ENCODE data around the gene VASH1.
A peak's percentile ranks its signal among the peaks of the same experiment; 100 is the strongest.

VASH1 gene

DNA sequence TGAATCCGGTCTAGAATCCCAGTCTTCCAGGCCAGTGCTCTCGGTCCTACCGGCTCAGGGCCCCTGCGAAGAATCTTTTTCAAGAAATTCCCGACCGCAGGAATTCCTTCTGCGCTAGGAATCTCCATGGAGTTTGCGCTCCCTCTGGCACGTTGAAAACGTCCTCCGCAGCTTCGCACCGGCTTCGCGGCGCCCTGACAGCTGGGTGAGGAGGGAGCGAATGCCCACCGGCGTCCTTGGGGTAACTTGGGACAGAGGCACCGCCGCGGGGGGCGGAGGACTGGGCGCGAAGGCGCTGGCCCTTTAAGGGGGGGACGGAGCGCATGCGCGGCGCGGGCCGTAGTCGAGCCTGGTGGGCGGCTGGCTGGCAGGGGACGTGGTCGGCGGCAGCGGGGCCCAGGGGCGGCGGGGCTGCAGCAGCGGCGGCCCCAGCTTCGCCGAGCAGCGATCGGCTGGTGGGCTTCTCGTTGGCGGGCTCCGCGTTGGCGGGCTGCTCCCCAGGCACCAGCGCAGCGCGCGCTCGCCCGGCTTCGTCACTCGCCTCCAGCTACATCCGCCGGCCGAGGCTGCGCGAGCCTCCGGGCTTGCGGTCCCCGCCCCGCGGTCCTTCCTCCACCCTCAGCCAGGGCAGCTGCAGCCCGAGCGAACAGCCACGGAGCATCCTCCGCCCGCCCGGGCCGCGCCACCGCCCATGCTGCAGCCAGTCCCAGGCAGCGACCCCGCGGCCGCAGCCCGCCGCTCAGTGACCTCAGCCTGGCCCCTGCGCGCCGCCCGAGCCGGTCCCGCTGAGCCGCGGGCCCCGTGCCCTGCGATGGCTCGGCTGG, at the start of gene VASH1:
Gene VASH1 (plus strand): TSS at position 333 of the 824 bp plus-strand sequence. CDS start 1,354 bp downstream, outside the sequence.
- CTCF ChIA-PET: no interaction called here
- Histone ChIP-seq H3K4me1 (ENCODE audit: control insufficient read depth, insufficient read depth, low read length) (peaks cover 4% of the 10 kb centered on the region; the same call in 1 of the 2 replicates), H3K36me3 (ENCODE audit: control insufficient read depth in 2 of 2, insufficient read depth in 1 of 2, low read length in 2 of 2) (no peaks in the 10 kb centered on the region), H3K4me3 (ENCODE audit: low read depth, low read length) (peak within 1 kb of the TSS; percentile 59), H3K27ac (ENCODE audit: extremely low read depth, low read depth, low read length) (peak within 1 kb of the TSS; percentile 47; the same call in 1 of the 2 replicates), H3K9me3 (ENCODE audit: control insufficient read depth, insufficient read depth, low read depth, low read length) (no peaks in the 10 kb centered on the region)
- POLR2A ChIA-PET: interaction anchor here (1.0 kb wide), 1 partner anchor 12 kb away, joined by 3 read pairs; no protein-coding TSS in a partner anchor
- TF ChIP-seq ZNF558 (tag by site-specific recombination; IDR thresholded peaks at IDR 0.05): no peak
- TF ChIP-seq ZBTB17 (tag by site-specific recombination; IDR thresholded peaks at IDR 0.05): no peak
- TF ChIP-seq ZNF24 (tag by site-specific recombination; IDR thresholded peaks at IDR 0.05): no peak
- peak; percentile 31; the same call in 1 of the 2 replicates for TF ChIP-seq ZNF335 (tag by site-specific recombination; conservative IDR thresholded peaks at IDR 0.05)
- TF ChIP-seq, protein P1, sequence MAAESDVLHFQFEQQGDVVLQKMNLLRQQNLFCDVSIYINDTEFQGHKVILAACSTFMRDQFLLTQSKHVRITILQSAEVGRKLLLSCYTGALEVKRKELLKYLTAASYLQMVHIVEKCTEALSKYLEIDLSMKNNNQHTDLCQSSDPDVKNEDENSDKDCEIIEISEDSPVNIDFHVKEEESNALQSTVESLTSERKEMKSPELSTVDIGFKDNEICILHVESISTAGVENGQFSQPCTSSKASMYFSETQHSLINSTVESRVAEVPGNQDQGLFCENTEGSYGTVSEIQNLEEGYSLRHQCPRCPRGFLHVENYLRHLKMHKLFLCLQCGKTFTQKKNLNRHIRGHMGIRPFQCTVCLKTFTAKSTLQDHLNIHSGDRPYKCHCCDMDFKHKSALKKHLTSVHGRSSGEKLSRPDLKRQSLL (tag by site-specific recombination; IDR thresholded peaks at IDR 0.05): no peak
- TF ChIP-seq ZNF792 (tag by site-specific recombination; IDR thresholded peaks at IDR 0.05): no peak
- TF ChIP-seq ZFP37 (tag by site-specific recombination; IDR thresholded peaks at IDR 0.05): no peak
- TF ChIP-seq ZNF112 (tag by site-specific recombination; IDR thresholded peaks at IDR 0.05): no peak
- TF ChIP-seq ZNF571 (tag by site-specific recombination; IDR thresholded peaks at IDR 0.05): no peak
- TF ChIP-seq, protein P2, sequence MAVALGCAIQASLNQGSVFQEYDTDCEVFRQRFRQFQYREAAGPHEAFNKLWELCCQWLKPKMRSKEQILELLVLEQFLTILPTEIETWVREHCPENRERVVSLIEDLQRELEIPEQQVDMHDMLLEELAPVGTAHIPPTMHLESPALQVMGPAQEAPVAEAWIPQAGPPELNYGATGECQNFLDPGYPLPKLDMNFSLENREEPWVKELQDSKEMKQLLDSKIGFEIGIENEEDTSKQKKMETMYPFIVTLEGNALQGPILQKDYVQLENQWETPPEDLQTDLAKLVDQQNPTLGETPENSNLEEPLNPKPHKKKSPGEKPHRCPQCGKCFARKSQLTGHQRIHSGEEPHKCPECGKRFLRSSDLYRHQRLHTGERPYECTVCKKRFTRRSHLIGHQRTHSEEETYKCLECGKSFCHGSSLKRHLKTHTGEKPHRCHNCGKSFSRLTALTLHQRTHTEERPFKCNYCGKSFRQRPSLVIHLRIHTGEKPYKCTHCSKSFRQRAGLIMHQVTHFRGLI (tag by site-specific recombination; IDR thresholded peaks at IDR 0.05): no peak
- TF ChIP-seq, protein P3, sequence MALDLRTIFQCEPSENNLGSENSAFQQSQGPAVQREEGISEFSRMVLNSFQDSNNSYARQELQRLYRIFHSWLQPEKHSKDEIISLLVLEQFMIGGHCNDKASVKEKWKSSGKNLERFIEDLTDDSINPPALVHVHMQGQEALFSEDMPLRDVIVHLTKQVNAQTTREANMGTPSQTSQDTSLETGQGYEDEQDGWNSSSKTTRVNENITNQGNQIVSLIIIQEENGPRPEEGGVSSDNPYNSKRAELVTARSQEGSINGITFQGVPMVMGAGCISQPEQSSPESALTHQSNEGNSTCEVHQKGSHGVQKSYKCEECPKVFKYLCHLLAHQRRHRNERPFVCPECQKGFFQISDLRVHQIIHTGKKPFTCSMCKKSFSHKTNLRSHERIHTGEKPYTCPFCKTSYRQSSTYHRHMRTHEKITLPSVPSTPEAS (tag by site-specific recombination; IDR thresholded peaks at IDR 0.05): no peak
- TF ChIP-seq KLF10 (tag by site-specific recombination; IDR thresholded peaks at IDR 0.05): no peak
- TF ChIP-seq, protein P4, sequence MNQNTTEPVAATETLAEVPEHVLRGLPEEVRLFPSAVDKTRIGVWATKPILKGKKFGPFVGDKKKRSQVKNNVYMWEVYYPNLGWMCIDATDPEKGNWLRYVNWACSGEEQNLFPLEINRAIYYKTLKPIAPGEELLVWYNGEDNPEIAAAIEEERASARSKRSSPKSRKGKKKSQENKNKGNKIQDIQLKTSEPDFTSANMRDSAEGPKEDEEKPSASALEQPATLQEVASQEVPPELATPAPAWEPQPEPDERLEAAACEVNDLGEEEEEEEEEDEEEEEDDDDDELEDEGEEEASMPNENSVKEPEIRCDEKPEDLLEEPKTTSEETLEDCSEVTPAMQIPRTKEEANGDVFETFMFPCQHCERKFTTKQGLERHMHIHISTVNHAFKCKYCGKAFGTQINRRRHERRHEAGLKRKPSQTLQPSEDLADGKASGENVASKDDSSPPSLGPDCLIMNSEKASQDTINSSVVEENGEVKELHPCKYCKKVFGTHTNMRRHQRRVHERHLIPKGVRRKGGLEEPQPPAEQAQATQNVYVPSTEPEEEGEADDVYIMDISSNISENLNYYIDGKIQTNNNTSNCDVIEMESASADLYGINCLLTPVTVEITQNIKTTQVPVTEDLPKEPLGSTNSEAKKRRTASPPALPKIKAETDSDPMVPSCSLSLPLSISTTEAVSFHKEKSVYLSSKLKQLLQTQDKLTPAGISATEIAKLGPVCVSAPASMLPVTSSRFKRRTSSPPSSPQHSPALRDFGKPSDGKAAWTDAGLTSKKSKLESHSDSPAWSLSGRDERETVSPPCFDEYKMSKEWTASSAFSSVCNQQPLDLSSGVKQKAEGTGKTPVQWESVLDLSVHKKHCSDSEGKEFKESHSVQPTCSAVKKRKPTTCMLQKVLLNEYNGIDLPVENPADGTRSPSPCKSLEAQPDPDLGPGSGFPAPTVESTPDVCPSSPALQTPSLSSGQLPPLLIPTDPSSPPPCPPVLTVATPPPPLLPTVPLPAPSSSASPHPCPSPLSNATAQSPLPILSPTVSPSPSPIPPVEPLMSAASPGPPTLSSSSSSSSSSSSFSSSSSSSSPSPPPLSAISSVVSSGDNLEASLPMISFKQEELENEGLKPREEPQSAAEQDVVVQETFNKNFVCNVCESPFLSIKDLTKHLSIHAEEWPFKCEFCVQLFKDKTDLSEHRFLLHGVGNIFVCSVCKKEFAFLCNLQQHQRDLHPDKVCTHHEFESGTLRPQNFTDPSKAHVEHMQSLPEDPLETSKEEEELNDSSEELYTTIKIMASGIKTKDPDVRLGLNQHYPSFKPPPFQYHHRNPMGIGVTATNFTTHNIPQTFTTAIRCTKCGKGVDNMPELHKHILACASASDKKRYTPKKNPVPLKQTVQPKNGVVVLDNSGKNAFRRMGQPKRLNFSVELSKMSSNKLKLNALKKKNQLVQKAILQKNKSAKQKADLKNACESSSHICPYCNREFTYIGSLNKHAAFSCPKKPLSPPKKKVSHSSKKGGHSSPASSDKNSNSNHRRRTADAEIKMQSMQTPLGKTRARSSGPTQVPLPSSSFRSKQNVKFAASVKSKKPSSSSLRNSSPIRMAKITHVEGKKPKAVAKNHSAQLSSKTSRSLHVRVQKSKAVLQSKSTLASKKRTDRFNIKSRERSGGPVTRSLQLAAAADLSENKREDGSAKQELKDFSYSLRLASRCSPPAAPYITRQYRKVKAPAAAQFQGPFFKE (tag by site-specific recombination; IDR thresholded peaks at IDR 0.05; ENCODE audit: borderline replicate concordance): no peak
- TF ChIP-seq ZNF837 (tag by site-specific recombination; IDR thresholded peaks at IDR 0.05): no peak
- TF ChIP-seq, protein P5, sequence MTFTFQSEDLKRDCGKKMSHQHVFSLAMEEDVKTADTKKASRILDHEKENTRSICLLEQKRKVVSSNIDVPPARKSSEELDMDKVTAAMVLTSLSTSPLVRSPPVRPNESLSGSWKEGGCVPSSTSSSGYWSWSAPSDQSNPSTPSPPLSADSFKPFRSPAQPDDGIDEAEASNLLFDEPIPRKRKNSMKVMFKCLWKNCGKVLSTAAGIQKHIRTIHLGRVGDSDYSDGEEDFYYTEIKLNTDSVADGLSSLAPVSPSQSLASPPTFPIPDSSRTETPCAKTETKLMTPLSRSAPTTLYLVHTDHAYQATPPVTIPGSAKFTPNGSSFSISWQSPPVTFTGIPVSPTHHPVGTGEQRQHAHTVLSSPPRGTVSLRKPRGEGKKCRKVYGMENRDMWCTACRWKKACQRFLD (tag by site-specific recombination; IDR thresholded peaks at IDR 0.05): no peak
- 0 out of 2 replicates have a peak, but pooled peaks have one; percentile 22 for TF ChIP-seq ZNF600 (tag by site-specific recombination; IDR thresholded peaks at IDR 0.05)
- TF ChIP-seq ZNF366 (tag by site-specific recombination; conservative IDR thresholded peaks at IDR 0.05): no peak
- no peak for TF ChIP-seq ZNF560 (tag by site-specific recombination; IDR thresholded peaks at IDR 0.05; ENCODE audit: borderline replicate concordance)
- TF ChIP-seq, protein P6, sequence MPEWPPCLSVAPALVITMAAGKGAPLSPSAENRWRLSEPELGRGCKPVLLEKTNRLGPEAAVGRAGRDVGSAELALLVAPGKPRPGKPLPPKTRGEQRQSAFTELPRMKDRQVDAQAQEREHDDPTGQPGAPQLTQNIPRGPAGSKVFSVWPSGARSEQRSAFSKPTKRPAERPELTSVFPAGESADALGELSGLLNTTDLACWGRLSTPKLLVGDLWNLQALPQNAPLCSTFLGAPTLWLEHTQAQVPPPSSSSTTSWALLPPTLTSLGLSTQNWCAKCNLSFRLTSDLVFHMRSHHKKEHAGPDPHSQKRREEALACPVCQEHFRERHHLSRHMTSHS (tag by site-specific recombination; IDR thresholded peaks at IDR 0.05): no peak
- TF ChIP-seq, protein P7, sequence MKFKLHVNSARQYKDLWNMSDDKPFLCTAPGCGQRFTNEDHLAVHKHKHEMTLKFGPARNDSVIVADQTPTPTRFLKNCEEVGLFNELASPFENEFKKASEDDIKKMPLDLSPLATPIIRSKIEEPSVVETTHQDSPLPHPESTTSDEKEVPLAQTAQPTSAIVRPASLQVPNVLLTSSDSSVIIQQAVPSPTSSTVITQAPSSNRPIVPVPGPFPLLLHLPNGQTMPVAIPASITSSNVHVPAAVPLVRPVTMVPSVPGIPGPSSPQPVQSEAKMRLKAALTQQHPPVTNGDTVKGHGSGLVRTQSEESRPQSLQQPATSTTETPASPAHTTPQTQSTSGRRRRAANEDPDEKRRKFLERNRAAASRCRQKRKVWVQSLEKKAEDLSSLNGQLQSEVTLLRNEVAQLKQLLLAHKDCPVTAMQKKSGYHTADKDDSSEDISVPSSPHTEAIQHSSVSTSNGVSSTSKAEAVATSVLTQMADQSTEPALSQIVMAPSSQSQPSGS (tag by site-specific recombination; IDR thresholded peaks at IDR 0.05; ENCODE audit: low read depth): no peak
- no peak for TF ChIP-seq ZNF548 (tag by site-specific recombination; IDR thresholded peaks at IDR 0.05)
- no peak for TF ChIP-seq ZNF747 (tag by site-specific recombination; IDR thresholded peaks at IDR 0.05)
- TF ChIP-seq ZNF654 (tag by site-specific recombination; IDR thresholded peaks at IDR 0.05; ENCODE audit: low read depth): no peak
- peak; percentile 85 for TF ChIP-seq ZFHX2 (tag by site-specific recombination; conservative IDR thresholded peaks at IDR 0.05)
